Measurements from ENCODE around the gene BICC1. TPM values are rescaled to one million over a fixed set of nuclear protein-coding genes. Genes with fewer than 3 reads are reported as not detected.

Gene BICC1
- total RNA-seq, 1 experiment from 2014 or later = not detected

GRCh38 chr10:58578366-58578765 lies 65.7 kb downstream of the BICC1 start:
- Histone ChIP-seq H3K4me2 (ENCODE audit: low read length) (no peak overlapping the region), H3K9ac (ENCODE audit: low read length) (no peak overlapping the region), H3K9me2 (ENCODE audit: insufficient read depth) (no peaks in the 10 kb centered on the region), H3K4me3 (replicated peaks in 1 of 2; ENCODE audit: low read depth in 1 of 2, low read length in 2 of 2) (no peak overlapping the region), H3K36me3 (ENCODE audit: control insufficient read depth in 1 of 2, insufficient read depth in 2 of 2, low read length in 2 of 2) (no peaks in the 10 kb centered on the region), H4K20me1 (ENCODE audit: insufficient read depth) (no peaks in the 10 kb centered on the region), H3K27me3 (ENCODE audit: insufficient read depth, low read length) (peaks cover 25% of the 10 kb centered on the region), H3K79me2 (ENCODE audit: insufficient read depth, low read length) (no peaks in the 10 kb centered on the region), H3K27ac (ENCODE audit: low read depth, low read length) (no peak overlapping the region), H3K4me1 (ENCODE audit: control insufficient read depth in 1 of 2, insufficient read depth in 2 of 2, low read length in 2 of 2) (no peaks in the 10 kb centered on the region), H2AFZ (ENCODE audit: low read depth, low read length, poor library complexity, severe bottlenecking) (no peak overlapping the region), H3K9me3 (ENCODE audit: control insufficient read depth in 1 of 2, insufficient read depth in 1 of 2, low read depth in 1 of 2, low read length in 2 of 2) (no peaks in the 10 kb centered on the region)
- no peak for ATAC-seq
- CTCF ChIA-PET = no interaction called here
- TF ChIP-seq SP1 (IDR thresholded peaks at IDR 0.05; ENCODE audit: low read depth) (no peak), EGR1 (IDR thresholded peaks at IDR 0.05; ENCODE audit: low read depth) (no peak), REST (IDR thresholded peaks at IDR 0.05; ENCODE audit: low read depth) (no peak), ZBTB33 (IDR thresholded peaks at IDR 0.05; ENCODE audit: extremely low read depth, insufficient replicate concordance, low read length) (no peak), POLR2AphosphoS5 (IDR thresholded peaks at IDR 0.05; ENCODE audit: low read depth, low read length) (no peak), ZNF274 (IDR thresholded peaks at IDR 0.05; ENCODE audit: low read depth, low read length) (no peak), EZH2phosphoT487 (IDR thresholded peaks at IDR 0.05; ENCODE audit: borderline replicate concordance) (no peak), ELF1 (IDR thresholded peaks at IDR 0.05; ENCODE audit: borderline replicate concordance, low read depth) (no peak)
- POLR2A ChIA-PET = no interaction called here
- BruUV-seq (replicated peaks) = no TSS peak
- intact Hi-C loops (cut with micrococcal nuclease) = loop anchor here (5.0 kb wide), 1 partner anchor 124 kb away; no protein-coding TSS in a partner anchor
- DNase-seq (ENCODE audit: low read depth, low spot score) = no peak
- RAD21 ChIA-PET (ENCODE audit: low non-redundant PET in 1 of 2, low total read pairs in 2 of 2, uncharacterized antibody in 2 of 2, unreplicated experiment in 2 of 2) = no interaction called here
